ENCODE data around the gene ILF2. TPM values are rescaled to one million over a fixed set of nuclear protein-coding genes. Genes with fewer than 3 reads are reported as not detected.

The ILF2 gene
- polyA plus RNA-seq, 2 of the 4 experiments (the other 2 are of a cell fraction), result 249 to 285 TPM

DNA sequence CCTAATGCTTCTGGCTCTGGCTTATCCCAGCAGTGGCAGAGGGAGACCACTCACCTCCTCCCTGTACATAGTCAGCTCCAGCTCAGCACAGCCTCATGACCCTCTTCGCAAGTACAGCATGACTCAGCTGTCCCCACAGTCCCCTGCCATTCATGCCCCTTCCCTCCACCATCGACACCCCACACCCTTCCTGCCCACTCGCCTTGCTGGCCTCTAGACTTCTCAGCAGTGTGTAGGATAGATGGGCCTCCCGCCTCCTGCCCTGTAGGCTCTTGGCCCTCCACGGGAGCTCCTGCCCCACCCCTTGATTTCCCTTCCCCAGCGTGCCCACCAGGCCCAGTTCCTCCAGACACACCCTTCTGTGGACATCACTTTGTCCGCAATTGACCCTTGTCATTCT is 17.5 kb upstream of the ILF2 start (continued):
- TF ChIP-seq, protein P1, sequence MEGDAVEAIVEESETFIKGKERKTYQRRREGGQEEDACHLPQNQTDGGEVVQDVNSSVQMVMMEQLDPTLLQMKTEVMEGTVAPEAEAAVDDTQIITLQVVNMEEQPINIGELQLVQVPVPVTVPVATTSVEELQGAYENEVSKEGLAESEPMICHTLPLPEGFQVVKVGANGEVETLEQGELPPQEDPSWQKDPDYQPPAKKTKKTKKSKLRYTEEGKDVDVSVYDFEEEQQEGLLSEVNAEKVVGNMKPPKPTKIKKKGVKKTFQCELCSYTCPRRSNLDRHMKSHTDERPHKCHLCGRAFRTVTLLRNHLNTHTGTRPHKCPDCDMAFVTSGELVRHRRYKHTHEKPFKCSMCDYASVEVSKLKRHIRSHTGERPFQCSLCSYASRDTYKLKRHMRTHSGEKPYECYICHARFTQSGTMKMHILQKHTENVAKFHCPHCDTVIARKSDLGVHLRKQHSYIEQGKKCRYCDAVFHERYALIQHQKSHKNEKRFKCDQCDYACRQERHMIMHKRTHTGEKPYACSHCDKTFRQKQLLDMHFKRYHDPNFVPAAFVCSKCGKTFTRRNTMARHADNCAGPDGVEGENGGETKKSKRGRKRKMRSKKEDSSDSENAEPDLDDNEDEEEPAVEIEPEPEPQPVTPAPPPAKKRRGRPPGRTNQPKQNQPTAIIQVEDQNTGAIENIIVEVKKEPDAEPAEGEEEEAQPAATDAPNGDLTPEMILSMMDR (IDR thresholded peaks at IDR 0.05), result no peak
- TF ChIP-seq ZC3H11A (IDR thresholded peaks at IDR 0.05), result no peak

DNA sequence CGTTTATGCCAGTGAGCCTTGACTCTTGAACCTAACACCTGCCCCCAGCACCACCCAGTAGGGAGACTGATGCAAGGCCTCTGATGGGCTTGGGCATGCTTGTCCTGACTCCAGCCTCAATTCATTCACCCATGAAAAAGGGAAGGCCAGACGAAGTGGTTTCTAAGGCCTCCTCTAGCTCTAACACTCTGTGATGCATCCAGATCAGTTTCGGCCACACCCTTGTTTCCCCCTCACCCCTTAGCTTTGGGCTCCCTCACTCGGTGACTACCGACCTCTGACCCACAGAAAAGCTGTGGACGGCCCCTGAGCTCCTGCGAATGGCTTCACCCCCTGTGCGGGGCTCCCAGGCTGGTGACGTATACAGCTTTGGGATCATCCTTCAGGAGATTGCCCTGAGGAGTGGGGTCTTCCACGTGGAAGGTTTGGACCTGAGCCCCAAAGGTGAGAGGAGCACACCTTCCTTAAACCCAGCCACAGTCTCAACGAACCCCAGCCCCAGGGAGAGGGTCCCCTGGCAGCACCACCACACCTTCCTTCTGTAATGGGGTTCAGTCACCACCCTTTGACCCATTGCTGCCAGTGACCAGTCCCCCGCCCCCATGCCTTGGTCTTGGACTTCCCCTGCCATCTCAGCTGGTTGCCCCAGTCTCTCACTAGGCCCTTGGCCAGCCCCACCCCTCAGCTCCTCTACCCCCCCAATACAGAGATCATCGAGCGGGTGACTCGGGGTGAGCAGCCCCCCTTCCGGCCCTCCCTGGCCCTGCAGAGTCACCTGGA is 16.7 kb upstream of the ILF2 start:
- 63% methylated on average over 13 of the region's 16 CpGs for WGBS (ENCODE audit: missing lambda C conversion rate)
- H3K27ac ChIP-seq, result no peak overlapping the region
- no peak for FAIRE-seq
- DNase-seq (ENCODE audit: low read depth in 1 of 2, low spot score in 1 of 2), result no peak
- peaks cover 6% of the 10 kb centered on the region; the same call in 1 of the 3 replicates for H3K4me1 ChIP-seq
- ChIA-PET CTCF (interaction anchor here (1.7 to 2.4 kb wide), 3 partner anchors 10 to 85 kb away, joined by 5 to 13 read pairs (median 10); partner anchors contain the start of gene NPR1), POLR2A (no interaction called here)
- no peak overlapping the region for H3K4me3 ChIP-seq
- ATAC-seq, result no peak
- H3K9me3 ChIP-seq, result no peaks in the 10 kb centered on the region
- H3K4me2 ChIP-seq, result no peak overlapping the region
- no peak for TF ChIP-seq CEBPB (IDR thresholded peaks at IDR 0.05)
- TF ChIP-seq ZFP36 (IDR thresholded peaks at IDR 0.05; ENCODE audit: borderline replicate concordance, partially characterized antibody), result no peak
- no peak for TF ChIP-seq KDM5A (IDR thresholded peaks at IDR 0.05)
- TF ChIP-seq TFCP2L1 (CRISPR knock-in tag; IDR thresholded peaks at IDR 0.05), result no peak
- TF ChIP-seq, protein P2, sequence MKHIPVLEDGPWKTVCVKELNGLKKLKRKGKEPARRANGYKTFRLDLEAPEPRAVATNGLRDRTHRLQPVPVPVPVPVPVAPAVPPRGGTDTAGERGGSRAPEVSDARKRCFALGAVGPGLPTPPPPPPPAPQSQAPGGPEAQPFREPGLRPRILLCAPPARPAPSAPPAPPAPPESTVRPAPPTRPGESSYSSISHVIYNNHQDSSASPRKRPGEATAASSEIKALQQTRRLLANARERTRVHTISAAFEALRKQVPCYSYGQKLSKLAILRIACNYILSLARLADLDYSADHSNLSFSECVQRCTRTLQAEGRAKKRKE (CRISPR knock-in tag; IDR thresholded peaks at IDR 0.05; ENCODE audit: low read depth), result no peak

DNA sequence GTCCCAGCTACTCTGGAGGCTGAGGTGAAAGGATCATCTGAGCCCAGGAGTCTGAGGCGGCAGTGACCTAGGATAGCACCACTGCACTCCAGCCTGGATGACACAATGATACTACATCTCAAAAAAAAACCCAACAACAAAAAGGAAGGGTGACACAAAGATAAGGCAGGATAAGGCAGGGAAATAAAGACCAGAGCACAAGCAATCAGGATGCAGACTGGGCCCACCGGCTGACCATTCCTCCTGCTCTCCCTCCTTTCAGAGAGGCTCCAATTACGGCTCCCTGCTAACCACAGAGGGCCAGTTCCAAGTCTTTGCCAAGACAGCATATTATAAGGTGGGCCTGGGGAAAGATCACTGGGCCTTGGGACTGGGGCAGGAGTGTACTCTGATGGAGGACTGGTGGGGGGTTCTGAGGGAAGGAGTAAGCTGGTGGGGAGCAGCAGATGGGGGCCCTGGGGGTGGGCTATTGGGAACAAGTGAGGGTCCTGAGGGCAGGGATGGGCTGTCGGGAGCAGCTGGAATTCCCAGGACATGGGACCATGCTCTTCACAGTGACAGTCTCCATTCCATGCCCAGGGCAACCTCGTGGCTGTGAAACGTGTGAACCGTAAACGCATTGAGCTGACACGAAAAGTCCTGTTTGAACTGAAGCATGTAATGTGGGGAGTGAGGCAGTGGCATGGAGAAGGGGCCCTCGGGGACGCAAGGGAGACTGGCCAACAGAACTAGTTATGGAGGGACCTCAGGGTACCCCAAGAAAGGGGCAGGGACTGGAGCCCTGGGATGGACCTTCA is 14.9 kb upstream of the ILF2 start:
- ChIA-PET POLR2A (interaction anchor here (1.2 kb wide), 1 partner anchor 42 kb away, joined by 3 read pairs; the partner anchor contains the start of gene INTS3), CTCF (interaction anchor here (0.6 to 2.0 kb wide), 4 partner anchors 8 to 301 kb away, joined by 3 to 13 read pairs (median 3); partner anchors contain the start of genes NPR1 and RAB13)
- DNase-seq (ENCODE audit: low read depth in 1 of 2, low spot score in 1 of 2) (no peak), FAIRE-seq (no peak), ATAC-seq (no peak)
- Histone ChIP-seq H3K4me2 (no peak overlapping the region), H3K4me3 (no peak overlapping the region), H3K4me1 (peaks cover 6% of the 10 kb centered on the region; the same call in 1 of the 3 replicates), H3K27ac (no peak overlapping the region), H3K9me3 (no peaks in the 10 kb centered on the region)
- WGBS (ENCODE audit: missing lambda C conversion rate), result 60% methylated on average over 11 of the region's 11 CpGs
- TF ChIP-seq, protein P3, sequence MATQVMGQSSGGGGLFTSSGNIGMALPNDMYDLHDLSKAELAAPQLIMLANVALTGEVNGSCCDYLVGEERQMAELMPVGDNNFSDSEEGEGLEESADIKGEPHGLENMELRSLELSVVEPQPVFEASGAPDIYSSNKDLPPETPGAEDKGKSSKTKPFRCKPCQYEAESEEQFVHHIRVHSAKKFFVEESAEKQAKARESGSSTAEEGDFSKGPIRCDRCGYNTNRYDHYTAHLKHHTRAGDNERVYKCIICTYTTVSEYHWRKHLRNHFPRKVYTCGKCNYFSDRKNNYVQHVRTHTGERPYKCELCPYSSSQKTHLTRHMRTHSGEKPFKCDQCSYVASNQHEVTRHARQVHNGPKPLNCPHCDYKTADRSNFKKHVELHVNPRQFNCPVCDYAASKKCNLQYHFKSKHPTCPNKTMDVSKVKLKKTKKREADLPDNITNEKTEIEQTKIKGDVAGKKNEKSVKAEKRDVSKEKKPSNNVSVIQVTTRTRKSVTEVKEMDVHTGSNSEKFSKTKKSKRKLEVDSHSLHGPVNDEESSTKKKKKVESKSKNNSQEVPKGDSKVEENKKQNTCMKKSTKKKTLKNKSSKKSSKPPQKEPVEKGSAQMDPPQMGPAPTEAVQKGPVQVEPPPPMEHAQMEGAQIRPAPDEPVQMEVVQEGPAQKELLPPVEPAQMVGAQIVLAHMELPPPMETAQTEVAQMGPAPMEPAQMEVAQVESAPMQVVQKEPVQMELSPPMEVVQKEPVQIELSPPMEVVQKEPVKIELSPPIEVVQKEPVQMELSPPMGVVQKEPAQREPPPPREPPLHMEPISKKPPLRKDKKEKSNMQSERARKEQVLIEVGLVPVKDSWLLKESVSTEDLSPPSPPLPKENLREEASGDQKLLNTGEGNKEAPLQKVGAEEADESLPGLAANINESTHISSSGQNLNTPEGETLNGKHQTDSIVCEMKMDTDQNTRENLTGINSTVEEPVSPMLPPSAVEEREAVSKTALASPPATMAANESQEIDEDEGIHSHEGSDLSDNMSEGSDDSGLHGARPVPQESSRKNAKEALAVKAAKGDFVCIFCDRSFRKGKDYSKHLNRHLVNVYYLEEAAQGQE (IDR thresholded peaks at IDR 0.05), result no peak
- TF ChIP-seq RAD21 (conservative IDR thresholded peaks at IDR 0.05 in 1 of 2, IDR thresholded peaks at IDR 0.05 in 1 of 2), result no peak
- TF ChIP-seq, protein P4, sequence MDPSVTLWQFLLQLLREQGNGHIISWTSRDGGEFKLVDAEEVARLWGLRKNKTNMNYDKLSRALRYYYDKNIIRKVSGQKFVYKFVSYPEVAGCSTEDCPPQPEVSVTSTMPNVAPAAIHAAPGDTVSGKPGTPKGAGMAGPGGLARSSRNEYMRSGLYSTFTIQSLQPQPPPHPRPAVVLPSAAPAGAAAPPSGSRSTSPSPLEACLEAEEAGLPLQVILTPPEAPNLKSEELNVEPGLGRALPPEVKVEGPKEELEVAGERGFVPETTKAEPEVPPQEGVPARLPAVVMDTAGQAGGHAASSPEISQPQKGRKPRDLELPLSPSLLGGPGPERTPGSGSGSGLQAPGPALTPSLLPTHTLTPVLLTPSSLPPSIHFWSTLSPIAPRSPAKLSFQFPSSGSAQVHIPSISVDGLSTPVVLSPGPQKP (IDR thresholded peaks at IDR 0.05; ENCODE audit: low read depth, low read length), result no peak
- TF ChIP-seq MYC (IDR thresholded peaks at IDR 0.05; ENCODE audit: borderline replicate concordance, low read length), result no peak
- TF ChIP-seq, protein P1 (IDR thresholded peaks at IDR 0.05), result no peak
- TF ChIP-seq TFCP2L1 (CRISPR knock-in tag; IDR thresholded peaks at IDR 0.05), result no peak
- no peak for TF ChIP-seq HEYL (CRISPR knock-in tag; IDR thresholded peaks at IDR 0.05)
- TF ChIP-seq, protein P2 (CRISPR knock-in tag; IDR thresholded peaks at IDR 0.05; ENCODE audit: low read depth), result no peak
- TF ChIP-seq HOXB5 (CRISPR knock-in tag; IDR thresholded peaks at IDR 0.05), result no peak
- TF ChIP-seq, protein P5, sequence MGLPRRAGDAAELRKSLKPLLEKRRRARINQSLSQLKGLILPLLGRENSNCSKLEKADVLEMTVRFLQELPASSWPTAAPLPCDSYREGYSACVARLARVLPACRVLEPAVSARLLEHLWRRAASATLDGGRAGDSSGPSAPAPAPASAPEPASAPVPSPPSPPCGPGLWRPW (IDR thresholded peaks at IDR 0.05), result no peak
- TF ChIP-seq FOSL2 (IDR thresholded peaks at IDR 0.05), result no peak
- no peak for TF ChIP-seq FOSL2 (CRISPR knock-in tag; IDR thresholded peaks at IDR 0.05)
- TF ChIP-seq FOXS1 (CRISPR knock-in tag; IDR thresholded peaks at IDR 0.05), result no peak
- TF ChIP-seq ESRRA (IDR thresholded peaks at IDR 0.05; ENCODE audit: borderline replicate concordance, low read length), result no peak
- TF ChIP-seq EHF (CRISPR knock-in tag; IDR thresholded peaks at IDR 0.05), result no peak
